Gastroesophageal sphincter (tissue), 3 donors: Measurements from ENCODE around the gene CSRNP3.

ENCODE experiments used
- CTCF ChIP-seq, 4 experiments: fragments of 200-600 bp in 2 of 4; fragments of 450-650 bp in 2 of 4; sonication (generic) in 1 of 4; IDR thresholded peaks; one replicate each; pipeline ENCODE4 v1.5.1; 2017 to 2019; ENCODE audit warnings: antibody characterized with exemption in 4 of 4, mild to moderate bottlenecking in 2 of 4, moderate library complexity in 2 of 4
- EP300 ChIP-seq: sonication (generic); formaldehyde crosslinking; IDR thresholded peaks from one replicate; pipeline ENCODE4 v1.6.1; 2017; ENCODE audit warnings: antibody characterized with exemption, mild to moderate bottlenecking
- POLR2A ChIP-seq, 2 donors: fragments of 450-650 bp; IDR thresholded peaks; one replicate each; pipeline ENCODE4 v1.6.1; 2017; ENCODE audit warnings: antibody characterized with exemption in 2 of 2, mild to moderate bottlenecking in 2 of 2, moderate library complexity in 1 of 2
- POLR2AphosphoS5 ChIP-seq: sonication (generic); formaldehyde crosslinking; IDR thresholded peaks from one replicate; pipeline ENCODE4 v1.6.1; 2017; ENCODE audit warnings: antibody characterized with exemption

- TF ChIP-seq CTCF (IDR thresholded peaks at IDR 0.05), result no peak
- TF ChIP-seq POLR2A (IDR thresholded peaks at IDR 0.05), result no peak
- TF ChIP-seq POLR2AphosphoS5, result no peak
- no peak for TF ChIP-seq EP300
Measured at GRCh38 chr2:165648801-165649200, 179.3 kb downstream of the CSRNP3 start.
